H9 (cell line): ENCODE measurements around the gene TMEM131. TPM values are rescaled to one million over a fixed set of nuclear protein-coding genes. Genes with fewer than 3 reads are reported as not detected.

Experiments used
- DNase-seq: peaks from one replicate; pipeline ENCODE4 v3.0.0-alpha.2; 2017
- H2AFZ ChIP-seq: one replicate; pipeline ENCODE4 v1.6.1; 2013; ENCODE audit warnings: mild to moderate bottlenecking, low read length, control low read depth, moderate library complexity
- H2AK5ac ChIP-seq: 2 replicates; pipeline ENCODE4 v1.6.1; 2013; ENCODE audit warnings: low read length, control low read depth, mixed read lengths; ENCODE audit not compliant: insufficient read length
- H2BK120ac ChIP-seq: one replicate; pipeline ENCODE4 v1.6.1; 2013; ENCODE audit warnings: low read depth, mild to moderate bottlenecking, low read length, control low read depth, inconsistent platforms; ENCODE audit not compliant: poor library complexity, severe bottlenecking
- H2BK12ac ChIP-seq: 2 replicates; pipeline ENCODE4 v1.6.1; 2013; ENCODE audit warnings: low read length, control low read depth, mixed read lengths, low read depth; ENCODE audit not compliant: insufficient read length
- H2BK15ac ChIP-seq: 2 replicates; pipeline ENCODE4 v1.6.1; 2013; ENCODE audit warnings: low read depth, low read length, control low read depth
- H2BK20ac ChIP-seq: one replicate; pipeline ENCODE4 v1.6.1; 2013; ENCODE audit warnings: low read depth, mild to moderate bottlenecking, low read length, control low read depth, inconsistent platforms; ENCODE audit not compliant: poor library complexity, severe bottlenecking
- H2BK5ac ChIP-seq: 2 replicates; pipeline ENCODE4 v1.6.1; 2013; ENCODE audit warnings: low read length, control low read depth, mixed read lengths; ENCODE audit not compliant: insufficient read length
- H3K14ac ChIP-seq: 2 replicates; pipeline ENCODE4 v1.6.1; 2013; ENCODE audit warnings: low read length, control low read depth; ENCODE audit not compliant: insufficient read depth
- H3K18ac ChIP-seq: 2 replicates; pipeline ENCODE4 v1.6.1; 2013; ENCODE audit warnings: low read depth, mild to moderate bottlenecking, mixed read lengths, low read length, control low read depth; ENCODE audit not compliant: insufficient read length
- H3K23ac ChIP-seq: 2 replicates; pipeline ENCODE4 v1.6.1; 2013; ENCODE audit warnings: low read length, control low read depth, mixed read lengths, low read depth; ENCODE audit not compliant: insufficient read length
- H3K23me2 ChIP-seq: 2 replicates; pipeline ENCODE4 v1.6.1; 2013; ENCODE audit warnings: low read depth, mild to moderate bottlenecking, mixed read lengths, low read length, control low read depth; ENCODE audit not compliant: insufficient read length, poor library complexity, severe bottlenecking
- H3K27ac ChIP-seq: 2 replicates; pipeline ENCODE4 v1.5.1; 2013; ENCODE audit warnings: low read length, control low read depth, mixed read lengths, low read depth; ENCODE audit not compliant: insufficient read length
- H3K27me3 ChIP-seq: 2 replicates; pipeline ENCODE4 v1.6.1; 2013; ENCODE audit warnings: low read length, control low read depth, inconsistent platforms; ENCODE audit not compliant: insufficient read depth
- H3K4ac ChIP-seq: 2 replicates; pipeline ENCODE4 v1.6.1; 2013; ENCODE audit warnings: low read depth, mild to moderate bottlenecking, control low read depth, inconsistent platforms, low read length, moderate library complexity
- H3K4me1 ChIP-seq: 2 replicates; pipeline ENCODE4 v1.6.1; 2013; ENCODE audit warnings: low read length, control low read depth, inconsistent platforms; ENCODE audit not compliant: insufficient read depth
- H3K4me2 ChIP-seq: 2 replicates; pipeline ENCODE4 v1.6.1; 2013; ENCODE audit warnings: low read length, control low read depth, mixed read lengths; ENCODE audit not compliant: insufficient read length, insufficient read depth
- H3K56ac ChIP-seq: 2 replicates; pipeline ENCODE4 v1.6.1; 2013; ENCODE audit warnings: low read depth, mild to moderate bottlenecking, mixed read lengths, low read length, control low read depth; ENCODE audit not compliant: insufficient read length
- H3K79me1 ChIP-seq: 2 replicates; pipeline ENCODE4 v1.6.1; 2013; ENCODE audit warnings: low read depth, mild to moderate bottlenecking, moderate library complexity, low read length, control low read depth, inconsistent platforms; ENCODE audit not compliant: insufficient read depth, poor library complexity, severe bottlenecking
- H3K79me2 ChIP-seq: 2 replicates; pipeline ENCODE4 v1.6.1; 2013; ENCODE audit warnings: low read length, control low read depth, inconsistent platforms; ENCODE audit not compliant: insufficient read depth
- H3K9ac ChIP-seq: 2 replicates; pipeline ENCODE4 v1.6.1; 2013; ENCODE audit warnings: low read length, control low read depth, mixed read lengths; ENCODE audit not compliant: insufficient read length; ENCODE audit errors: extremely low read depth
- H3K9me3 ChIP-seq: one replicate; pipeline ENCODE4 v1.6.1; 2013; ENCODE audit warnings: low read depth, low read length, inconsistent platforms; ENCODE audit not compliant: control insufficient read depth
- H3T11ph ChIP-seq: one replicate; pipeline ENCODE4 v1.6.1; 2013; ENCODE audit warnings: mild to moderate bottlenecking, low read length, control low read depth, inconsistent platforms
- H4K20me1 ChIP-seq: one replicate; pipeline ENCODE4 v1.6.1; 2013; ENCODE audit not compliant: control insufficient read depth, insufficient read length, insufficient read depth
- H4K5ac ChIP-seq: 2 replicates; pipeline ENCODE4 v1.6.1; 2013; ENCODE audit warnings: low read depth, mild to moderate bottlenecking, mixed read lengths, low read length, control low read depth; ENCODE audit not compliant: insufficient read length
- H4K8ac ChIP-seq: replicated peaks from 2 replicates; pipeline ENCODE4 v1.6.1; 2013; ENCODE audit warnings: low read length, control low read depth, mixed read lengths, low read depth; ENCODE audit not compliant: insufficient read length
- H4K91ac ChIP-seq: 2 replicates; pipeline ENCODE4 v1.6.1; 2013; ENCODE audit warnings: low read depth, mild to moderate bottlenecking, moderate library complexity, mixed read lengths, low read length, control low read depth; ENCODE audit not compliant: insufficient read length
- H3K27ac Mint-ChIP-seq, 3 experiments: 2 replicates in 2 of 3; 3 replicates in 1 of 3; pipeline ENCODE4 v1.8.0; 2020 to 2021; ENCODE audit warnings: mixed read lengths in 3 of 3, mild to moderate bottlenecking in 1 of 3, moderate library complexity in 1 of 3
- H3K27me3 Mint-ChIP-seq: 2 replicates; pipeline ENCODE4 v1.8.0; 2021; ENCODE audit warnings: low read depth, mild to moderate bottlenecking, moderate library complexity, mixed read lengths
- H3K36me3 Mint-ChIP-seq, 3 experiments: 2 replicates in 2 of 3; 3 replicates in 1 of 3; pipeline ENCODE4 v1.8.0; 2020 to 2021; ENCODE audit warnings: low read depth in 3 of 3, mixed read lengths in 3 of 3; ENCODE audit not compliant: insufficient read depth in 1 of 3
- H3K4me1 Mint-ChIP-seq, 2 experiments: 2 replicates each; pipeline ENCODE4 v1.8.0; 2020; ENCODE audit warnings: mixed read lengths in 2 of 2
- H3K4me3 Mint-ChIP-seq, 2 experiments: 2 replicates in 1 of 2; 3 replicates in 1 of 2; pipeline ENCODE4 v1.8.0; 2020 to 2021; ENCODE audit warnings: mild to moderate bottlenecking in 2 of 2, mixed read lengths in 2 of 2, moderate library complexity in 1 of 2
- H3K9me3 Mint-ChIP-seq, 2 experiments: 2 replicates in 1 of 2; 3 replicates in 1 of 2; pipeline ENCODE4 v1.8.0; 2020; ENCODE audit warnings: mild to moderate bottlenecking in 2 of 2, mixed read lengths in 2 of 2, moderate library complexity in 1 of 2
- WGBS: extraction: QIAGEN DNeasy Blood & Tissue Kit; methylation state at CpG from one replicate; pipeline ENCODE4 v1.1.7; 2013; ENCODE audit warnings: missing lambda C conversion rate, low lambda C conversion rate, mixed read lengths; ENCODE audit not compliant: insufficient read length; ENCODE audit errors: extremely low coverage; 5-methylcytosine and 5-hydroxymethylcytosine counted together
- total RNA-seq: library from RNA; stranded (reverse); gene quantifications from 2 replicates; pipeline ENCODE4 v1.2.1, GENCODE V29; 2021
- TF ChIP-seq, protein P1 (sequence below): fragments of 200-600 bp; sonication (generic); conservative IDR thresholded peaks from 3 replicates; pipeline ENCODE4 v1.8.0; 2021; ENCODE audit warnings: antibody characterized with exemption, mild to moderate bottlenecking

Gene TMEM131
- total RNA-seq, 1 experiment from 2014 or later = 20.9 TPM

GRCh38 chr2:97737421-97738178 is 258.1 kb downstream of the TMEM131 start:
- Histone ChIP-seq H3T11ph (no peak overlapping the region), H4K5ac (no peak overlapping the region), H3K4ac (no peak overlapping the region), H3K27me3 (no peaks in the 10 kb centered on the region), H3K4me2 (no peak overlapping the region), H3K9me3 (no peaks in the 10 kb centered on the region), H3K27ac (no peak overlapping the region), H3K23me2 (no peaks in the 10 kb centered on the region), H2BK15ac (no peak overlapping the region), H2BK12ac (no peak overlapping the region), H2BK20ac (no peak overlapping the region), H3K79me2 (no peaks in the 10 kb centered on the region), H4K91ac (no peak overlapping the region), H3K23ac (no peak overlapping the region), H3K4me1 (no peaks in the 10 kb centered on the region), H3K9ac (no peak overlapping the region), H2AFZ (no peak overlapping the region), H3K56ac (no peak overlapping the region), H3K18ac (no peak overlapping the region), H2BK120ac (no peak overlapping the region), H3K79me1 (no peaks in the 10 kb centered on the region), H3K14ac (no peak overlapping the region), H2BK5ac (no peak overlapping the region), H2AK5ac (no peak overlapping the region), H4K20me1 (no peaks in the 10 kb centered on the region), H4K8ac (no peak overlapping the region)
- H3K27ac Mint-ChIP-seq = no peak overlapping the region
- peaks cover 0 to 2% (median 0%) of the 10 kb centered on the region in 3 experiments; a peak in 2 of 7 replicates for H3K36me3 Mint-ChIP-seq
- H3K27me3 Mint-ChIP-seq = peaks cover 16% of the 10 kb centered on the region
- peaks cover 15 to 16% of the 10 kb centered on the region in 2 experiments for H3K4me1 Mint-ChIP-seq
- no peaks in the 10 kb centered on the region; a peak in 2 of 5 replicates for H3K9me3 Mint-ChIP-seq
- no peak for DNase-seq
- H3K4me3 Mint-ChIP-seq = no peak overlapping the region
- TF ChIP-seq, protein P1, sequence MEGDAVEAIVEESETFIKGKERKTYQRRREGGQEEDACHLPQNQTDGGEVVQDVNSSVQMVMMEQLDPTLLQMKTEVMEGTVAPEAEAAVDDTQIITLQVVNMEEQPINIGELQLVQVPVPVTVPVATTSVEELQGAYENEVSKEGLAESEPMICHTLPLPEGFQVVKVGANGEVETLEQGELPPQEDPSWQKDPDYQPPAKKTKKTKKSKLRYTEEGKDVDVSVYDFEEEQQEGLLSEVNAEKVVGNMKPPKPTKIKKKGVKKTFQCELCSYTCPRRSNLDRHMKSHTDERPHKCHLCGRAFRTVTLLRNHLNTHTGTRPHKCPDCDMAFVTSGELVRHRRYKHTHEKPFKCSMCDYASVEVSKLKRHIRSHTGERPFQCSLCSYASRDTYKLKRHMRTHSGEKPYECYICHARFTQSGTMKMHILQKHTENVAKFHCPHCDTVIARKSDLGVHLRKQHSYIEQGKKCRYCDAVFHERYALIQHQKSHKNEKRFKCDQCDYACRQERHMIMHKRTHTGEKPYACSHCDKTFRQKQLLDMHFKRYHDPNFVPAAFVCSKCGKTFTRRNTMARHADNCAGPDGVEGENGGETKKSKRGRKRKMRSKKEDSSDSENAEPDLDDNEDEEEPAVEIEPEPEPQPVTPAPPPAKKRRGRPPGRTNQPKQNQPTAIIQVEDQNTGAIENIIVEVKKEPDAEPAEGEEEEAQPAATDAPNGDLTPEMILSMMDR = no peak
- no CpG with 5 or more reads among the region's 32 CpGs for WGBS
